Lung (tissue), 12 donors: ENCODE measurements around the gene NOTCH4. TPM values are rescaled to one million over a fixed set of nuclear protein-coding genes. Genes with fewer than 3 reads are reported as not detected.

Experiments
- ATAC-seq: fragments of 200-7000 bp; cut with Tn5 transposase; one replicate; pipeline ENCODE4 v1.9.1; 2020; ENCODE audit warnings: moderate number of reproducible peaks; ENCODE audit not compliant: insufficient read depth, low FRiP score
- DNase-seq, 3 donors: peaks; one replicate each; pipeline ENCODE4 v3.0.0-alpha.2; 2013 to 2017
- H3K27ac ChIP-seq, 2 donors: one replicate each; pipeline ENCODE4 v1.5.1; 2013; ENCODE audit warnings: mild to moderate bottlenecking in 2 of 2, moderate library complexity in 2 of 2, control low read depth in 1 of 2, inconsistent platforms in 1 of 2, low read depth in 1 of 2, low read length in 1 of 2
- H3K27me3 ChIP-seq, 3 donors: one replicate each; pipeline ENCODE4 v1.5.1; 2013; ENCODE audit warnings: low read length in 2 of 3; ENCODE audit not compliant: control insufficient read depth in 3 of 3, insufficient read depth in 3 of 3
- H3K36me3 ChIP-seq, 4 donors: one replicate each; pipeline ENCODE4 v1.5.1; 2013; ENCODE audit warnings: low read length in 4 of 4, mild to moderate bottlenecking in 1 of 4, moderate library complexity in 1 of 4; ENCODE audit not compliant: control insufficient read depth in 4 of 4, insufficient read depth in 4 of 4
- H3K4me1 ChIP-seq, 5 donors: one replicate each; pipeline ENCODE4 v1.5.1; 2013; ENCODE audit warnings: low read length in 5 of 5, mild to moderate bottlenecking in 2 of 5, moderate library complexity in 1 of 5; ENCODE audit not compliant: control insufficient read depth in 5 of 5, insufficient read depth in 5 of 5
- H3K4me3 ChIP-seq: one replicate; pipeline ENCODE4 v1.5.1; 2013; ENCODE audit warnings: mild to moderate bottlenecking, control low read depth, moderate library complexity
- H3K9ac ChIP-seq, 2 donors: one replicate each; pipeline ENCODE4 v1.5.1; 2013; ENCODE audit warnings: low read length in 2 of 2, control low read depth in 1 of 2; ENCODE audit not compliant: insufficient read depth in 1 of 2
- H3K9me3 ChIP-seq, 4 donors: one replicate each; pipeline ENCODE4 v1.5.1; 2013; ENCODE audit warnings: low read length in 3 of 4, mild to moderate bottlenecking in 1 of 4, moderate library complexity in 1 of 4; ENCODE audit not compliant: control insufficient read depth in 4 of 4, insufficient read depth in 3 of 4
- WGBS, 2 donors: extraction: QIAGEN DNeasy Blood & Tissue Kit; methylation state at CpG; one replicate each; pipeline ENCODE4 v1.1.7; 2013; 5-methylcytosine and 5-hydroxymethylcytosine counted together
- polyA plus RNA-seq, 2 donors: library from polyadenylated mRNA; stranded (reverse); fragments of 200-250 nt; gene quantifications; one replicate each; pipeline ENCODE4 v1.2.1, GENCODE V29; 2013
- total RNA-seq, 2 donors: library from RNA; depleted of rRNA in 1 of 2; stranded (reverse); fragments of >200 nt in 1 of 2; gene quantifications; one replicate each; pipeline ENCODE4 v1.2.1, GENCODE V29; 2014 to 2021
- TF ChIP-seq, protein P1 (sequence below): IDR thresholded peaks from 2 replicates; pipeline ENCODE4 v1.5.1; 2012; ENCODE audit warnings: mild to moderate bottlenecking; ENCODE audit errors: control extremely low read depth, extremely low read depth
- donor health status: control.
- donor health status: control.
- donor health status: Bipolar disorder and iron deficiency.
- donor health status: healthy.
- donor health status: DM: yes; HTN: yes; CAD: no.

NOTCH4 gene
- total and polyA plus RNA-seq, 4 donors, result 38.8 to 54.6 (median 43.2) TPM

DNA sequence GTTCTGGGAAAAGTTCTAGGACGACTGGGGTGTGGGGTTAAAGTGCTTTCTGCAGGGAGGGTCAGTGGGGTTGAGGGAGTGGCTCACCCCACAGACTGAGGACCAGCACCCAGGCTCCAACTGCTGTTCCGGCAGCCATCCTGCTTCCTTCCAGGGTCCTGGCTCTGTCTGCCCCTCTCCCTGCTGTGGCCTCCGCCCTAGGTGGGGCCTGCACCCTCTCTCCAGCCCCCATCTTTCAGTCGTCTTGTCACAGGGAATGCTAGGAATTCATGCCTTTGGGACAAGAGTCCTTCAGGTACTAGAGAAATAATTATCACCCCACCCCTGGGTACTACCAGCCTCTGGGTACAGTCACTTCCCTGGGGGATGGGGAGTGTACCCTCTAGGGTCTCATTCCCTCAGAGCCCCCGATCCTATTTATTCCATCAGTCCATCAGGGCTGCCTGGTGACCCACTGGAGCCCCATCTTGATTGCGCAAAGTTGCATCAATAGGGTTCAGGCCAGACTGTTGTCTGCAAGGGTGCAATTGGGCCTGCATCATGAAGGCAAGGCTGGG lies 39.7 kb downstream of the NOTCH4 start, which contains the start of gene AGER:
Gene AGER, minus strand, starts transcription at position 170 of the 557 bp plus-strand sequence. Its CDS starts 31 bp downstream, at position 139.
- peak in 1 of 3 donors; percentile 28 for DNase-seq

DNA sequence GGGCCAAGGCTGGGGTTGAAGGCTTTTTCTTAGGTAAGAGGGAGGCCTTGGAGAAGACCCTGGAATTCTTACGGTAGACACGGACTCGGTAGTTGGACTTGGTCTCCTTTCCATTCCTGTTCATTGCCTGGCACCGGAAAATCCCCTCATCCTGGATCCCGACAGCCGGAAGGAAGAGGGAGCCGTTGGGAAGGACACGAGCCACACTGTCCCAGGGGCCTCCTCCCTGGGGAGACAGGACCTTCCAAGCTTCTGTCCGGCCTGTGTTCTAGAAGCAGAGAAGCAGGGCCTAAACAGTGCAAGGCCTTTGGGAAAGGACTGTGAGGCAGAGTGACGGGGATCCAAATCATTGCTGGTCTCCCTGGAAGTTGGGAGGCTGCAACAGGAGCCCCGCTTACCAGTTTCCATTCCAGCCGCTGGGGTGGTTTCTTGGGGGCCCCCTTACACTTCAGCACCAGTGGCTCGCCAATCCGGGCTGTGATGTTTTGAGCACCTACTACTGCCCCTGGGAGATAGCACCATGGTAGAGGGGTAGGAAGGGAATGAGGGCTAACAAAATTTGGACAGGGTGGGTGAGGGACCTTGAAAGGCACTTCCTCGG lies 40.3 kb downstream of the NOTCH4 start:
- Histone ChIP-seq H3K4me1 (peaks cover 0 to 42% (median 22%) of the 10 kb centered on the region in 5 donors), H3K36me3 (peaks cover 0 to 34% (median 26%) of the 10 kb centered on the region in 4 donors), H3K4me3 (no peak overlapping the region), H3K9me3 (no peaks in the 10 kb centered on the region), H3K27me3 (no peaks in the 10 kb centered on the region), H3K27ac (peak overlapping the region; percentile 30 to 83), H3K9ac (no peak overlapping the region)
- ATAC-seq (no peak), DNase-seq (no peak)
- WGBS, 2 donors, result 67 to 80% methylated on average over 15 of the region's 15 CpGs
- TF ChIP-seq, protein P1, sequence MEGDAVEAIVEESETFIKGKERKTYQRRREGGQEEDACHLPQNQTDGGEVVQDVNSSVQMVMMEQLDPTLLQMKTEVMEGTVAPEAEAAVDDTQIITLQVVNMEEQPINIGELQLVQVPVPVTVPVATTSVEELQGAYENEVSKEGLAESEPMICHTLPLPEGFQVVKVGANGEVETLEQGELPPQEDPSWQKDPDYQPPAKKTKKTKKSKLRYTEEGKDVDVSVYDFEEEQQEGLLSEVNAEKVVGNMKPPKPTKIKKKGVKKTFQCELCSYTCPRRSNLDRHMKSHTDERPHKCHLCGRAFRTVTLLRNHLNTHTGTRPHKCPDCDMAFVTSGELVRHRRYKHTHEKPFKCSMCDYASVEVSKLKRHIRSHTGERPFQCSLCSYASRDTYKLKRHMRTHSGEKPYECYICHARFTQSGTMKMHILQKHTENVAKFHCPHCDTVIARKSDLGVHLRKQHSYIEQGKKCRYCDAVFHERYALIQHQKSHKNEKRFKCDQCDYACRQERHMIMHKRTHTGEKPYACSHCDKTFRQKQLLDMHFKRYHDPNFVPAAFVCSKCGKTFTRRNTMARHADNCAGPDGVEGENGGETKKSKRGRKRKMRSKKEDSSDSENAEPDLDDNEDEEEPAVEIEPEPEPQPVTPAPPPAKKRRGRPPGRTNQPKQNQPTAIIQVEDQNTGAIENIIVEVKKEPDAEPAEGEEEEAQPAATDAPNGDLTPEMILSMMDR, result no peak

More for the DNA sequence above, 39.7 kb downstream of the NOTCH4 start, which contains the start of gene AGER:
- no peak for ATAC-seq
- H3K27me3 ChIP-seq, result no peaks in the 10 kb centered on the region
- H3K9me3 ChIP-seq, result no peaks in the 10 kb centered on the region
- H3K9ac ChIP-seq, result no peak within 1 kb of the TSS
- 63 to 79% methylated on average over 6 of the region's 6 CpGs for WGBS, 2 donors
- H3K27ac ChIP-seq, result peak within 1 kb of the TSS; percentile 30 to 83
- TF ChIP-seq, protein P1, result no peak
- no peak within 1 kb of the TSS for H3K4me3 ChIP-seq
- peaks cover 0 to 42% (median 19%) of the 10 kb centered on the region in 5 donors for H3K4me1 ChIP-seq
- H3K36me3 ChIP-seq, result peaks cover 0 to 33% (median 26%) of the 10 kb centered on the region in 4 donors

- DNase-seq (no peak), ATAC-seq (no peak)
- Histone ChIP-seq H3K9me3 (no peaks in the 10 kb centered on the region), H3K4me3 (no peak overlapping the region), H3K36me3 (peaks cover 0 to 34% (median 25%) of the 10 kb centered on the region in 4 donors), H3K9ac (no peak overlapping the region), H3K27me3 (no peaks in the 10 kb centered on the region), H3K4me1 (peaks cover 0 to 37% (median 22%) of the 10 kb centered on the region in 5 donors), H3K27ac (peak overlapping the region; percentile 30 to 83)
- WGBS, 2 donors, result 79 to 85% methylated on average over 3 of the region's 3 CpGs
- TF ChIP-seq, protein P1, result no peak
Observed at GRCh38 chr6:32183030-32183429, 40.8 kb downstream of the NOTCH4 start.
